Fibroblast of lung (primary cell): ENCODE measurements around the gene TBC1D17.

Experiments
- EZH2 ChIP-seq: IDR thresholded peaks from 2 replicates; pipeline ENCODE4 v1.5.1; 2012; ENCODE audit warnings: low read length, control low read depth, mild to moderate bottlenecking; ENCODE audit errors: missing control alignments
- TF ChIP-seq, protein P1 (sequence below), 2 donors: IDR thresholded peaks in 1 of 2; conservative IDR thresholded peaks in 1 of 2; 1 replicate in 1 of 2; 2 replicates in 1 of 2; pipeline ENCODE4 v1.5.1; 2011 to 2012; ENCODE audit warnings: low read length in 2 of 2, control low read depth in 1 of 2, inconsistent platforms in 1 of 2, low read depth in 1 of 2, mild to moderate bottlenecking in 1 of 2

DNA sequence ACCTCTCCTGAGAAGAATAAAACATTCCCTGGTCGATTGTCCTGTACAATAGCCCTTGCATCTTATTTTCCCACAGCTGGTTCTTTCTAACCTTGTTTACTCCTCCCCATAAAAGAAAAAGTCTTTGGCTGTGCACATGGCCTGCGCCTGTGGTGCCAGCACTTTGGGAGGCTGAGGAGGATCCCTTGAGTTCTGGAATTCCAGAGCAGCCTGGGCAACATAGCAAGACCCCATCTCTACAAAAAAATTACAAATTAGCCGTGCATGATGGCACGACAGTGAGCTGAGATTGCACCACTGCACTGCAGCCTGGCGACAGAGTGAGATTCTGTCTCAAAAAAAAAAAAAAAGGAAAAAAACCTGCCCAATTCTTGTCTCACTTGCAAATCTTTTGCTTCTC is 59.0 kb downstream of the TBC1D17 start:
- no peak for TF ChIP-seq EZH2
- TF ChIP-seq, protein P1, sequence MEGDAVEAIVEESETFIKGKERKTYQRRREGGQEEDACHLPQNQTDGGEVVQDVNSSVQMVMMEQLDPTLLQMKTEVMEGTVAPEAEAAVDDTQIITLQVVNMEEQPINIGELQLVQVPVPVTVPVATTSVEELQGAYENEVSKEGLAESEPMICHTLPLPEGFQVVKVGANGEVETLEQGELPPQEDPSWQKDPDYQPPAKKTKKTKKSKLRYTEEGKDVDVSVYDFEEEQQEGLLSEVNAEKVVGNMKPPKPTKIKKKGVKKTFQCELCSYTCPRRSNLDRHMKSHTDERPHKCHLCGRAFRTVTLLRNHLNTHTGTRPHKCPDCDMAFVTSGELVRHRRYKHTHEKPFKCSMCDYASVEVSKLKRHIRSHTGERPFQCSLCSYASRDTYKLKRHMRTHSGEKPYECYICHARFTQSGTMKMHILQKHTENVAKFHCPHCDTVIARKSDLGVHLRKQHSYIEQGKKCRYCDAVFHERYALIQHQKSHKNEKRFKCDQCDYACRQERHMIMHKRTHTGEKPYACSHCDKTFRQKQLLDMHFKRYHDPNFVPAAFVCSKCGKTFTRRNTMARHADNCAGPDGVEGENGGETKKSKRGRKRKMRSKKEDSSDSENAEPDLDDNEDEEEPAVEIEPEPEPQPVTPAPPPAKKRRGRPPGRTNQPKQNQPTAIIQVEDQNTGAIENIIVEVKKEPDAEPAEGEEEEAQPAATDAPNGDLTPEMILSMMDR (conservative IDR thresholded peaks at IDR 0.05 in 1 of 2, IDR thresholded peaks at IDR 0.05 in 1 of 2; ENCODE audit: low read depth in 1 of 2, low read length in 2 of 2): no peak
